Stimulated activated naive CD4-positive, alpha-beta T cell (primary cell): Measurements from ENCODE around the gene P2RX7.

Experiments used
- DNase-seq, 6 experiments: peaks; one replicate each; lab custom pipeline; 2025; lab: John Stamatoyannopoulos, UW

P2RX7 gene

DNA sequence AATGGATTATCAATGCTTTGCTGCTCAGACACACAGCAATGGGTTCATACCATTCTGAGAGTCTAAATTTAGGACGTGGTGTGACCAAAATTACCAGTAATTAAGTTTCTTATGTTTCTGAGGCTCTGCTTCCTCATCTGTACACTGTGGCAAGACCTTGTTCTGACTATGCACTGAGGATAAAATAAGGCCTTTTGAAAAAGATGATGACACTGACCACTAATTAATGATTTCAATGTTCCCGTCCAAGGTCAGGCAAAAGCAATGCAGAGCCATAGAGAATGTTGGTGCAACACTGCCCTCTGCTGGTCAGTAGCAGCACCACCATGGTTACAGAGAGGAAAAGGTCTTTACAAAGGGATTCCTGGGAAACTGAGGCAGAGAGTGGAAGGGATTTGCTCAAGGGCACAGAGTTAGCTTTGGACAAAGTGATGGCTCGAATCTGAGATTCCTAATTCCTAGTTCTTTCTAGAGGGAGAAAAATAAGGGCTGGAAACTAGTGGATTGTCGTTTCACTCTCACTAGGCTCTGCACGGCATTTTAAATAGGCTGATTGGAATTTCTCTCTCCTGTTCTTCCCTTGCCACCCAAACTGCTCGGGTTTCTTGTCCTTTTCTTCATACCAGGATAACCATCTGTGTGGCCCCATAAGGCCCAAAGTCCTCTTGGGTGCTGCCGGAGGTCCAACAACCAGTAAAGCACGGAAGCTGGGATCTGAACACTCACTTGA is 22.3 kb upstream of the P2RX7 start:
- peak; percentile 5 to 69 (median 50) for DNase-seq

DNA sequence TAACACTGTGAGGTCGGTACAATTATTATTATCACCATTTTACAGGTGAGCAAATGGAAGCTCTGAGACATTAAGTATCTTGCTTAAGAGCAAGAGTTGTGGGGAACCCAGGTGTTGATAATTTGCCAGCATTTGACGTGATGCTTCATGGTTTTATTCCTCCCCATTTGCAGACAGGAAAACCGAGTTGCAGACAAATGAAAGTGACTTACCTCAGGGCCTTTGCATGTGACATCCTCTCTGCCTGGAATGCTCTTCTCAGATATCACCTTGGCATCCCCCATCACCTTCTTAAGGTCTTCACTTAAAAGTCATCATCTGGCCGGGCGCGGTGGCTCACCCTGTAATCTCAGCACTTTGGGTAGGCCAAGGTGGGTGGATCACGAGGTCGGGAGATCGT is 21.0 kb upstream of the P2RX7 start:
- no peak for DNase-seq

DNA sequence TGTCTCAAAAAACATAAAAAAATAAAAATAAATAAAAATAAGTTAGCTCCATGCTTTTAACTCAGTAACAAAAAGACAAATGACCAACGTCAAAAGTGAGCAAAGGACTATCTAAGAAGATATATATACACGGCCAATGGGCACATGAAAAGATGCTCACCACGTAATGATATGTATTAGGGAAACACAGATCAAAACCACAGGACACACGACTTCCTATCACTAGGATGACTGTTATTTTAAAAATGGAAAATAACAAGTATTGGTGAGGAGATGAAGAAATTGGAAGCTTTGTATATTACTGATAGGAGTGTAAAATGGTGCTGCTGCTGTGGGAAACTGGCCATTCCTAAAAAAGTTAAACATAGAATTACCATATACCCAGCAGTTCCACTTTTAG is 20.2 kb upstream of the P2RX7 start:
- DNase-seq, result no peak

DNA sequence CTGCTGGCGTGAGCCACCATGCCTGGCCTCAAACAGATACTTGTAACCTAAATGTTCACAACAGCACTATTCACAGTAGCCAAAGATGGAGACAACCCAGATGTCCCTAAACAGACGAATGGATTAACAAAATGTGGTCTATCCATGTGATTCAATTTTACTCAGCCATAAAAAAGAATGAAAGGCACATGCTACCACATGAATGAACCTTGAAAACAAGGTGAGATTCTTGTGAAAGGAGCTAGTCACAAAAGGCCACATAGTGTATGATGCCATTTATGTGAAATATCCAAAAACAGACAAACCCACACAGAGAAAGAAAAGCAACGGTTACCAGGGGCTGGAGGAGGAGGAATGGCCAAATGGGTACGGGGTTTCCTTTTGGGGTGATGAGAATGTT is 19.6 kb upstream of the P2RX7 start:
- no peak for DNase-seq

DNA sequence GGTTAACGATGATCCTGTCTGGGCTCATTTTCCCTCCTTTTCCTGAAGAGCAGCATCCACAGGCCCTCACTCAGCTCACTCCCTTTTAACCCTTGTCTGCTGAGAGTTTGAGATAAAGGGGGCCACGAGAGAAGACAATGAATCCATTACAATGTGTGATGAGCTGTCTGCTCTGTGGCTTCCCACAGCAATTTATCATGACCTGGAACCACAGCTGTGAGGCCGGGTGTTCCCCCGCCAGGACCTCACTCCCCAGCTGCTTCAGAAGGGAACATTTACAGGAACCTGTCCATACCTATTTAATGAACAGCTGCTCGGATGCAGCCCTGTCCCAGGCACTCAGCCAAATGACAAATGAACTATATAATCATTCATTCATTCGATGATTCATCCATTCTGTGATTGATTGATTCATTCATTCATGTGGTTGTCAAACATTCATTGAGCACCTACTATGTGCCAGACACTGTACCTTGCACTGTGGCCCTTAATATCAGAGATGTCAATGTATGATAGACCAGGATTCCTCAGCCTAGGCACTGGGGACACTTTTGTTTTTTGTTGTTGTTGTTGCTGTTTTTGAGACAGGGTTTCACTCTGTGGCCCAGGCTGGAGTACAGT is 18.5 kb upstream of the P2RX7 start:
- DNase-seq, result no peak

DNA sequence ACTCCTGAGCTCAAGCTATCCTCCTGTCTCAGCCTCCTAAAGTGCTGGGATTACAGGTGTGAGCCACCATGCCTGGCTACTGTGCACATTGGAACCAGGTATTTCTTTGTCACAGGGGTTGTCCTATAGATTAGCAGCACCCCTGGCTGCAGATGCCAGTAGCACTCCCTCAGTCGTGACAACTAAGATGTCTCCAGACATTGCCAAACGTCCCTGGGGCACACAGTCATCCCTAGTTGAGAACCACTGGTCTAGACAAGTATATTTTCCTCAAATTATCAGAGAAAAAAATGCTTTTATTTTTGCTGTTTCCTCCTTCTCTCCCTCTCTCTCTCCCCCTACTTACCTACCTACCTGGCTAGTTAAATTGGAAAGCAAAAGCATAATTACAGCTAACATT is 17.9 kb upstream of the P2RX7 start:
- no peak for DNase-seq

DNA sequence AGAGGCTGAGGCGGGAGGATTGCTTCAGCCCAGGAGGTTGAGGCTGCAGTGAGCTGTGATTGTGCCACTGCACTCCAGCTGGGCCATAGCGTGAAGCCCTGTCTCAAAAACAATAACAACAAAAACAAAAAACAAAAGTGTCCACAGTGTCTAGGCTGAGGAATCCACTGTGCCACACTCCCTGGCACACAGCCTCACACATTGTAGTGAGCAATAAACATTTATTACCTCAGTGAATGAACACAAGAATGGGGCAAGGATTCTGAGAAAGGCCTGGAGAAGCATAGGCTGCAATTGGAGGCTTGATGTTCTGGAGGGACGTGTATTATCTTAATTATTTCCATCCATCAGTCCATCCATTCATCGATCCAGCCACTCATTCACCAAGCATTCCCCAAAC is 17.1 kb upstream of the P2RX7 start:
- DNase-seq, result no peak

DNA sequence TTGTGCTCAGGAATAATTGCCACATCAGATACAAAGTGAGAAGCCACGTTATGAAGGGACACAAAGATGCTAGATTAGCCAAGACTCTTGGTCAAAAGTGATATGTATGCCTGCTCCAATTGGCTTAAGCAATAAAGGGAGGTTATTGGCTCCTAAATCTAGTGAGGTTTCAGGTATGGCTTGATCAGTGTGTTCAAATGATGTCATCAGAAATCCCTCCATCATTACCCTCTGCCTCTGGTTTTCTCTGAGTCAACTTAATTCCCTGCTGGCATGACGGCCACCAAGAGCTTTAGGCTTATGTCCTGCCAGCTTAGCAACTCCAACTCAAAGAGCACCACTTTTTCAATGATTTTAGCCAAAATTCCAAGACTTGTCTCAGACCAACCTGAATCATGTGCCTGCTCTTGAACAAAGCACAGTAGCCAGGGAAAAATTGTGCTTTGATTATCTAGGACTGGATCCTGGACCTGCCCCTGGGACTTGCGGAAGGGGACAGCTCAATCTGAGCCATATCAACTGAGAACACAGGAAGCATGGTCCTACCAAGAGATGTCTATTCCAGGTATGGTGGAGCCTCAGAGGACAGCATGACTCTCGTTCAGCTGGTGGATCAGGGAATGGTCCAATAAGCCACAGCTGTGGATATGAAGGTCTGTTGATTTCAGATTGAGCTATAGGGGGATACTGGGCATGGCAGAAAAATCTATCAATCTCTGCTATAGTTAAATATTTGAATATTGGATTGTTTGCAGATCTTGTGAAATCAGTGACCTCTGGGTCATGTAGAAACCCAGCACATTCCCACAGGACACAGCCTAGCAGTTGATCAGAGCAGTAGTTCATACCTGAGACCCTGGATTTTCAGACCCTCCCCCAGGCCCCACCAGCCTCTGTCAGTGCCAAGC is 16.1 kb upstream of the P2RX7 start:
- no peak for DNase-seq

DNA sequence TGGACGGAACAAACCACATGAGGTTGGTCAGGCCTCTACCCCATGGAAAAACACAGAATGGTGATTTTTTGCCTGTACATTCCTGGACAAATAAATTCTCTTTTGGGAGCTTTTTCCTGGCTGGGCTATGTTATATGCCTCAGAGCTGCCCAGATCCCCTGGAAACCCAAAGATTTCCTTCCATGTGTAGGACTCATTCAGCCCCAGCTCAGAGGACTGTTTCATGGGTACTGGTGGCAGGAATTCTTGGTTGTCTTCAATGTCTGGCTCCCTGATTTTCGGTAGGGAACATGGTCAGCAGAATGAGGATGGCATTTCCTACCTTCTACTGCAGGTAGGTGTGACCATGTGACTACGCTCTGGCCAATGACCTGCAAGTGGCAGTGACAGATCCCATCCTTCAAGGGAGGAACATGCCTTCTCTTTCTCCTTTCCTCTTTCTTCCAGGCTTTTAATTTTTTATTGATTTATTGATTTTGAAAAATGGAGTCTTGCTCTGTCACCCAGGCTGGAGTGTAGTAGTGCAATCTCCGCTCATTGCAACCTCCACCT is 15.4 kb upstream of the P2RX7 start:
- no peak for DNase-seq

DNA sequence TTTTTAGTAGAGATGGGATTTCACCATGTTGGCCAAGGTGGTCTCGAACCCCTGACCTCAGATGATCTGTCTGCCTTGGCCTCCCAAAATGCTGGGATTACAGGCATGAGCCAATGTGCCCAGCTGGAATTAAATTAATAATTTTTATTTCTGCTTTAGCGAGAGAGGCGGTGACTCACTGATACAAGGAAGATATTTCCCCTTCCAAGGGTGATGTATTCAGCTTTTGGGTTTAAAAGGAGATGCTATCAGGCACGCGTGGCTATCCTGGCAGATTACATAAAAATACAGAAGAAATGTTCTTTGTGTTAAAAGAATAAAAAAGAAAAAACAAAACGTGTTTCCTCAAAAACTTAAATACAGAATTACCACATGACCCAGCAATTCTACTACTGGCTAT is 12.4 kb upstream of the P2RX7 start:
- no peak for DNase-seq

DNA sequence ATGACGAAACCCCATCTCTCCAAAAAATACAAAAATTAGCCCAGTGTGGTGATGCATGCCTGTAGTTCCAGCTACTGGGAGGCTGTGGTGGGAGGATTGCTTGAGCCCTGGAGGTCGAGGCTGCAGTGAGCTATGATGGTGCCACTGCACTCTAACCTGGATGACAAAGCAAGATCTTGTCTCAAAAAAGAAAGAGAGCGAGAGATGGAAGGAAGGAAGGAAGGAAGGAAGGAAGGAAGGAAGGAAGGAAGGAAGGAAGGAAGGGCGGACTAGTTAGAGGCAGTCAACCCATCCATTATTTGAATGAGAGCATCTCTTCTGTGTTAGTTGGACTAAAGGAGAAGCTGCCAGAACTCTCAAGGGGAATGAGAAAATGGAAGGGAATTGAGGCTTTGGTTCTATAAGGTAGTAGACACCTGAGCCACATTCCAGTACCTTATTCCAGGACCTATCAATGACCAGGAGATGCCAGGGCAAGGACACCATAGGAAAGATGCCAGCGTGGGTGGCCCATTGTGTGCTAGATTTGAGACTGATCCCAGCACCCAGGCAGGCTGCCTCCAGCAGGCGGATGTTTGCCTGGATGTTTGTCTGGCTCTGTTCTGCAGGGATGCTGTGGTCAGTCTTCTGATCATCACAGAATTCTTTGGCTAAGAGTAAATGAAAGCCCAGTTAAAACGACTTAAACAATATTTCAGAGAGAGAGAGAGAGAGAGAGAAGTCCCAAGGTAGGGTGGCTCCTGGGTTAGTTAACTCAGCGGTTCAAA is 11.5 kb upstream of the P2RX7 start:
- no peak for DNase-seq

DNA sequence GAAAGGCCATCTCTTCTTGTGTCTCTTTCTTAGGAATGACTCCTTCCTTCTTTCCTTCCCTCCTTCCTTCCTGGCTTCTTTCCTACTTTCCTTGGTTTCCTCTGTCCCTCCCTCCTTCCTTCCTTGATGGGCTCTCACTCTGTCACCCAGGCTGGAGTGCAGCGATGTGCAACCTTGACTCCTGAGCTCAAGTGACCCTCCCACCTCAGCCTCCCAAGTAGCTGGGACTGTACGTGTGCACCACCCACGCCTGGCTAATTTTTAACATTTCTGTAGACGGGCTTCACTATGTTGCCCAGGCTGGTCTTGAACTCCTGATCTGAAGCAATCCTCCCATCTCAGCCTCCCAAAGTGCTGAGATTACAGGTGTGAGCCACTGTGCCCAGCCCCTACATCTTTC is 10.9 kb upstream of the P2RX7 start:
- no peak for DNase-seq

DNA sequence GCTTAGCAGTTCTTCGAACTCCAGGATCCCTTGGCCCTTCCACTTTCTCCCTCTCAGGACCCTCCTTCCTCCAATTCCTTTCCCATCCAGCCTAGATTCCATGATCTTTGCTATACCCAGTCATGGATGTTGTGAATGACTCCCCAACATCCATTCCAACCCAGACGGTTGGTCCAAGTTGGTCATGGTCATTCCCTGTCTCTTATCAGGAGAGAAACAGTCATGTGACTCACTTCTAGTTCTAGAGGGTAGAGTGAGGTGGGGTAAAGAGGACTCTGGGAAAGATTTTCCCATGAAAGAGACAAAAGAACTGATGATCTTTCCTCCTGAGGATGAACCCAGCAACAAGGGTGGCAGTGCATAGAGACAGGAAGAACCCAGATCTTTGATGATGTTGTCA is 9.2 kb upstream of the P2RX7 start:
- DNase-seq, result no peak

DNA sequence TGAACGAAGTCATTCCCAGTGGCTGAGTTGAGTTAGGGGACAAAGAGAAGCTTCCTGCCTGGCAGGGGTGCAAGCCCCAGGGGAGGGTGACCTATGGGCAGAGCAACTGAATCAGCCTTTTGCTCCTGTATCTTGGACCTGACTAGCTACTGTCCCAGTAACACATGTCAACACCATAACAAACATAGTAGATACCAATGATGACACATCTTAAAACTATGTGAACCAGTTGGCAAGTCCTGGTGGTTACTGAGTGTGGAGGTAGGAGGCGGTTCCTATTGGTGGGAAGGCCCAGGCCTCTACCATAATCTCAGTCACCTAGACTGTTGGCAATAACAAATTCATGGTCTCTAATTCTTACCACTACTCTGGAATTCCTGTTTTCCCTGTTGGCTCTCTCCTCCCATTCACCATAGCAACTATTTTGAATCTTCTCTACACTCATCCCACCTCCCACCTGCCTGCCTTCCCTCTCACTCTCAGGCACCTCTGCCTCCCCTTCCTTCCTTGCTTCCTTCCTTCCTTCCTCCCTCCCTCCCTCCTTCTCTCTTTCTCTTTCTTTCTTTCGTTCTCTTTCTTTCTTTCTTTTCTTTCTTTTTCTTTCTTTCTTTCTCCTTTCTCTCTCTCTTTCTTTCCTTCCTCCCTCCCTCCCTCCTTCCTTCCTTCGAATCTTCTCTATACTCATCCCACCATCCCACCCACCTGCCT is 8.1 kb upstream of the P2RX7 start:
- no peak for DNase-seq

DNA sequence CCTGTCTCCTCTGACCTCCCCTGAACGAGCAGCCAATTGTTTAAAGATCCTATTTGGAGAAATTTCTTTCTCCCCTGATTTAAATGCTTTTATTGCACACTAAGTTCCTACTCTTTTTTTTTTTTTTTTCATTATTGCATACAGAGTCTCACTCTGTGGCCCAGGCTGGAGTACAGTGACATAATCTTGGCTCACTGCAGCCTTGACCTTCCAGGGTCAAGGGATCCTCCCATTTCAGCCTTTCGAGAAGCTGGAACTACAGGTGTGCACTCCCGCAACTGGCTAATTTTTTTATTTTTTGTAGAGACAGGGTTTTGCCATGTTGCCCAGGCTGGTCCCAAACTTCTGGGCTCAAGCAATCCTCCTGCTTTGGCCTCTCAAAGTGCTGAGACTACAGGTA is 5.2 kb upstream of the P2RX7 start:
- no peak for DNase-seq

DNA sequence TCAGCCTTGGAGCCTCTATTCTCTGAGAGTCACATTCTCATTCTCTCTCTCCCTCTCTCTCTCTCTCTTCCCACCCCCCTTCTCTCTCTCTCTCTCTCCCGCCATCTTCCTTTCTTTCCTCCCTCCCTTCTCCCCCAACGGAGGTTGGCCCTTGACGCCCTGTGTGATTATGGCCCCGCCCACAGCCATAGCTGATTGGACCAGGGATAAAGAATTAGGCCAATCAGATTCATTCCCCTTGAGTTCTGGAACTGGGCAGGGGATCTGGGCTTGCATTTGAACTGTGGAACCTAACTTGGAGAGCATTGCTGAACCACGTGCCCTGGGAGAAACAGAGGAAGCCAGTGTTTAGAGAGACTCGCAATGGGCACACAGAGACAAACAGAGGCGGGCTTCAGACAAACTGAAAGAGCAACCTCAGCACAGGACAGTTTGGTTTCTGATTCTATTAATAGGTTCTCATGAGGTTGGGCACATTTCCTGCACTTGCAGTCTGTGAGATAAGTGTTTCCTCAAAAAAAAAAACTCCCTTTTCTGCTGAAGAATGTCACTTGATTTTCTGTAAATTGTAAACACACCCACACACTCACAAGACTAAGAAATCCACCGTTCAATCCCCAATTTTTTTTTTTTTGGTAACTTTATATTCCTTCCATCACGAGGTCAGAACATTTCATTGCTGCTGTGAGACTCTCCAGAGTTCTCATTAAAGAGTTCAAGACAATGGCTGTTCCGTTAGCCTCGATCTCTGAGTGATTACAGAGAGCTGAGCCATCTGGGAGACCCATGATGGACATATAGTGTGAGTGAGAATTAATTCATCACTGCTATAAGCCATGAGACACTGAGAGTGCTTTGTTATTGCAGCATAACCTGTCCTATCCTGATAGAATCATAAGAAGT is 3.5 kb upstream of the P2RX7 start:
- peak; percentile 61 to 92 (median 84) for DNase-seq

DNA sequence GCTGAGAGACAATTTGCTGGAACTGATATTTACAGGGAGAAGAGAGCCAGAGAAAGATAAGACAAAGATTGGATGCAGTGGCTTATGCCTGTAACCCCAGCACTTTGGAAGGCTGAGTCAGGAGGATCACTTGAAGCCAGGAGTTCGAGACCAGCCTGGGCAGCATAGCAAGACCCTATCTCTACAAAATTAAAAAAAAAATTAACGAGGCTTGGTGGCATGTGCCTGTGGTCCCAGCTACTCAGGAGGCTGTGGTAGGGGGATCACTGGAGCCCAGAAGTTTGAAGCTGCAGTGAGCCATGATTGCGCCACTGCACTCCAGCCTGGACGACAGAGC is 2.9 kb upstream of the P2RX7 start:
- no peak for DNase-seq

DNA sequence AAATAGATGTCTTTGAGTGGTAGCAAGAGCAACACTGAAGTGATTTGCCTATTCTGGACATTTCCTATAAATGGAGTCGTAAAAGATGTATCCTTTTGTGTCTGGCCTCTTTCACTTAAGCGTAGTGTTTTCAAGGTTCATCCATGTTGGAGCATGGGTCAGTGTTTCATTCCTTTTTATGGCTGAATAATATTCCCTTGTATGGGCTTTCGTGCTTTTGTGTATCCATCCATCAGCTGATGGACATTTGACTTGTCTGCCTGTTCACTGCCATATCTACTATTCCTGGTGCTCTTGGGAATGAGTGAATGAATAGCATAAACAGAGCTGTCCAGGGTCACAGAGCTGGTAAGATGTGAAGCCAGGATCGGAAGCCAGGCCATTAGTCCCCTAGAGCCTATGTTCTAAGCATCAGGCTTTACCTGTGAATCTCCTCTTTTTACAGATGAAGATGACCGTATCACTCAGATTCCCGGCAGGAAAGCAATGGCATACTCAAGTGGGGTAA is 1.8 kb upstream of the P2RX7 start:
- no peak for DNase-seq

DNA sequence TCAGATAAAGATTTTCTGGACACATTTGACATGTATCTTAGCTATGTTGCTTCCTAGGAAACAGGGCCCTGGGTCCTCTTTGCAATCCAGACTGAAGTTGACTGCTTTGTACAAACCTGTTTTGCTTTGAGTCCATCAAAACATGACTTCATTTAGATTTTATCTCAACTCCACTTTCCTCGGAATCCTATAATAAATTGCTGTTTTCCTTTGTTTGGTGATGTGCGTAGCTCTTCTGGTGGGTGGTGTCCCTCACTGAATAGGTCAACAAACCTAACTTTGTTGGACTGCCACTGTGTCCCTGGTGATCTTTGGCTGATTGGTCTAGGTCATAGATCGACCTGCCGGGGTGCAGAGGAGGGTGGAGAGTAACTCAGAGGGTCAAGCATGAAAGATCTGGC is 735 bp upstream of the P2RX7 start:
- DNase-seq, result no peak

DNA sequence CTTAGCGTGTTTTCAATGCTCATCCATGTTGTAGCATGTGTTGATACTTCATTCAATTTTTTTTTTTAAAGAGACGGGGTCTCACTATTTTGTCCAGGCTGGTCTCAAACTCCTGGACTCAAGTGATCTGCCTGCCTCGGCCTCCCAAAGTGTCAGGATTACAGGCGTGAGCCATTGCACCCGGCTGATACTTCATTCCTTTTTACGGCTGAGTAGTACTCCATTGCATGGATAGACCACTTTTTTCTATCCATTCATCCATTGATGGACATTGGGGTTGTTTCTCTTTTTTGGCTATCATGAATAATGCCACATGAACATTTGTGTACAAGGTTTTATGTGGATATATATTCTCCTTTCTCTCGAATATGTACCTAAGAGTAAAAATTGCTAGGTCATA is 1.2 kb downstream of the P2RX7 start:
- DNase-seq, result no peak
